SK-N-SH treated with all-trans-retinoic acid at 6 μM for 48 hours (cell line): ENCODE measurements around the gene CDC42.
A peak's percentile ranks its signal among the peaks of the same experiment; 100 is the strongest.

Experiments used
- ATAC-seq: fragments of 200-7000 bp; cut with Tn5 transposase; 3 replicates; pipeline ENCODE4 v1.9.1; 2020; ENCODE audit warnings: mild to moderate bottlenecking, moderate library complexity
- ARNTL ChIP-seq: fragments of 450-650 bp; formaldehyde crosslinking; IDR thresholded peaks from 2 replicates; pipeline ENCODE4 v1.5.0; 2020; ENCODE audit warnings: low read depth, mild to moderate bottlenecking, moderate library complexity, borderline replicate concordance
- BACH2 ChIP-seq: fragments of 250-450 bp; sonication (Bioruptor Pico); IDR thresholded peaks from 2 replicates; pipeline ENCODE4 v1.9.0; 2021; ENCODE audit warnings: mild to moderate bottlenecking, borderline replicate concordance
- CSDC2 ChIP-seq: fragments of 250-450 bp; sonication (Bioruptor Pico); IDR thresholded peaks from 2 replicates; pipeline ENCODE4 v1.5.0; 2020; ENCODE audit warnings: mild to moderate bottlenecking, moderate library complexity
- CSRNP3 ChIP-seq: fragments of 250-450 bp; sonication (Bioruptor Pico); IDR thresholded peaks from 2 replicates; pipeline ENCODE4 v1.5.1; 2021; ENCODE audit warnings: mild to moderate bottlenecking, moderate library complexity
- ESRRG ChIP-seq: fragments of 250-450 bp; sonication (Bioruptor Pico); IDR thresholded peaks from 2 replicates; pipeline ENCODE4 v1.6.1; 2021; ENCODE audit warnings: mild to moderate bottlenecking
- GLIS3 ChIP-seq: fragments of 250-450 bp; sonication (Bioruptor Pico); IDR thresholded peaks from 2 replicates; pipeline ENCODE4 v1.5.0; 2020; ENCODE audit warnings: mild to moderate bottlenecking, moderate library complexity
- ISL1 ChIP-seq: fragments of 250-450 bp; sonication (Bioruptor Pico); IDR thresholded peaks from 2 replicates; pipeline ENCODE4 v2.1.2; 2022; ENCODE audit warnings: mild to moderate bottlenecking, moderate library complexity
- OSR1 ChIP-seq: fragments of 250-450 bp; sonication (Bioruptor Pico); IDR thresholded peaks from 2 replicates; pipeline ENCODE4 v1.8.0; 2022; ENCODE audit warnings: moderate library complexity, mild to moderate bottlenecking, inconsistent platforms
- POU6F1 ChIP-seq: fragments of 250-450 bp; sonication (Bioruptor Pico); IDR thresholded peaks from 2 replicates; pipeline ENCODE4 v1.8.0; 2021; ENCODE audit warnings: low read depth, mild to moderate bottlenecking, moderate library complexity, borderline replicate concordance
- PPARA ChIP-seq: fragments of 250-450 bp; sonication (Bioruptor Pico); IDR thresholded peaks from 2 replicates; pipeline ENCODE4 v1.5.0; 2020; ENCODE audit warnings: mild to moderate bottlenecking, borderline replicate concordance
- RARB ChIP-seq: fragments of 250-450 bp; sonication (Bioruptor Pico); IDR thresholded peaks from 2 replicates; pipeline ENCODE4 v1.8.0; 2021; ENCODE audit warnings: mild to moderate bottlenecking, moderate library complexity
- SNAI2 ChIP-seq: fragments of 250-450 bp; sonication (Bioruptor Pico); IDR thresholded peaks from 2 replicates; pipeline ENCODE4 v1.5.0; 2020; ENCODE audit warnings: mild to moderate bottlenecking, moderate library complexity
- TCF4 ChIP-seq: fragments of 250-450 bp; sonication (Bioruptor Pico); IDR thresholded peaks from 2 replicates; pipeline ENCODE4 v1.8.0; 2021; ENCODE audit warnings: mild to moderate bottlenecking, moderate library complexity, borderline replicate concordance
- TOX ChIP-seq: fragments of 250-450 bp; sonication (Bioruptor Pico); IDR thresholded peaks from 2 replicates; pipeline ENCODE4 v1.8.0; 2021; ENCODE audit warnings: mild to moderate bottlenecking, moderate library complexity, borderline replicate concordance
- TSHZ2 ChIP-seq: fragments of 250-450 bp; sonication (Bioruptor Pico); IDR thresholded peaks from 2 replicates; pipeline ENCODE4 v1.5.0; 2020; ENCODE audit warnings: mild to moderate bottlenecking, moderate library complexity
- ZC3H10 ChIP-seq: fragments of 250-450 bp; sonication (Bioruptor Pico); IDR thresholded peaks from 2 replicates; pipeline ENCODE4 v1.5.1; 2021; ENCODE audit warnings: mild to moderate bottlenecking, moderate library complexity
- ZFP3 ChIP-seq: fragments of 250-450 bp; sonication (Bioruptor Pico); IDR thresholded peaks from 2 replicates; pipeline ENCODE4 v1.5.0; 2020; ENCODE audit warnings: mild to moderate bottlenecking, moderate library complexity
- ZFP30 ChIP-seq: fragments of 450-650 bp; formaldehyde crosslinking; IDR thresholded peaks from 2 replicates; pipeline ENCODE4 v1.5.0; 2022; ENCODE audit warnings: mild to moderate bottlenecking, moderate library complexity
- ZNF565 ChIP-seq: fragments of 450-650 bp; formaldehyde crosslinking; conservative IDR thresholded peaks from 2 replicates; pipeline ENCODE4 v1.5.0; 2020; ENCODE audit warnings: low read depth, mild to moderate bottlenecking, moderate library complexity
- ZNF70 ChIP-seq: fragments of 450-650 bp; formaldehyde crosslinking; IDR thresholded peaks from 2 replicates; pipeline ENCODE4 v1.5.0; 2020; ENCODE audit warnings: mild to moderate bottlenecking, moderate library complexity
- TF ChIP-seq, protein P1 (sequence below): fragments of 250-450 bp; sonication (Bioruptor Pico); IDR thresholded peaks from 2 replicates; pipeline ENCODE4 v1.5.1; 2020; ENCODE audit warnings: low read depth, mild to moderate bottlenecking, moderate library complexity
- TF ChIP-seq, protein P2 (sequence below): fragments of 250-450 bp; sonication (Bioruptor Pico); IDR thresholded peaks from 2 replicates; pipeline ENCODE4 v1.8.0; 2020; ENCODE audit warnings: mild to moderate bottlenecking, moderate library complexity, borderline replicate concordance

The CDC42 gene

DNA sequence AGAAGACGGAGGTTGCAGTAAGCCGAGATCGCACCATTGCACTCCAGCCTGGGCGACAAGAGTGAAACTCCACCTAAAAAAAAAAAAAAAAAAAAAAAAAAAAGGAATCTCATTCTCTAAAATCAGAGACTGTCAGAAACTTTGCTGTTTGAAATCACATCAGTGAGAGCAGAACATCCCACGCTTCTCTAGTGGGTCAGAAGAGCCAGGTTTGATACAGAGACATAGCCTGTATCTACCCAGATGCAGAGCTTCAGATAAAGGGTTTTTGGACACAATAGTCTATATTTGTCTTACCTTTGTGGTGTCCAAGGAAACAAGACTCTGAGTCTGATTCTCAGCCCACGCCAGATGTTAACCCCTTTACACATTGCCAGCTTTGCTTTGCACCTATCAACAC, 31.4 kb upstream of the CDC42 start (continued):
- TF ChIP-seq CSRNP3 (CRISPR knock-in tag), result no peak
- no peak for TF ChIP-seq POU6F1 (CRISPR knock-in tag)
- TF ChIP-seq ISL1 (CRISPR knock-in tag), result no peak
- no peak for TF ChIP-seq PPARA
- no peak for TF ChIP-seq RARB (CRISPR knock-in tag)
- TF ChIP-seq ZFP3, result no peak
- TF ChIP-seq BACH2 (CRISPR knock-in tag), result no peak
- TF ChIP-seq CSDC2 (CRISPR knock-in tag), result no peak
- TF ChIP-seq TOX (CRISPR knock-in tag), result no peak
- TF ChIP-seq, protein P1, sequence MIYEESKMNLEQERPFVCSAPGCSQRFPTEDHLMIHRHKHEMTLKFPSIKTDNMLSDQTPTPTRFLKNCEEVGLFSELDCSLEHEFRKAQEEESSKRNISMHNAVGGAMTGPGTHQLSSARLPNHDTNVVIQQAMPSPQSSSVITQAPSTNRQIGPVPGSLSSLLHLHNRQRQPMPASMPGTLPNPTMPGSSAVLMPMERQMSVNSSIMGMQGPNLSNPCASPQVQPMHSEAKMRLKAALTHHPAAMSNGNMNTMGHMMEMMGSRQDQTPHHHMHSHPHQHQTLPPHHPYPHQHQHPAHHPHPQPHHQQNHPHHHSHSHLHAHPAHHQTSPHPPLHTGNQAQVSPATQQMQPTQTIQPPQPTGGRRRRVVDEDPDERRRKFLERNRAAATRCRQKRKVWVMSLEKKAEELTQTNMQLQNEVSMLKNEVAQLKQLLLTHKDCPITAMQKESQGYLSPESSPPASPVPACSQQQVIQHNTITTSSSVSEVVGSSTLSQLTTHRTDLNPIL (CRISPR knock-in tag), result no peak
- no peak for TF ChIP-seq ZFP30 (CRISPR knock-in tag)

DNA sequence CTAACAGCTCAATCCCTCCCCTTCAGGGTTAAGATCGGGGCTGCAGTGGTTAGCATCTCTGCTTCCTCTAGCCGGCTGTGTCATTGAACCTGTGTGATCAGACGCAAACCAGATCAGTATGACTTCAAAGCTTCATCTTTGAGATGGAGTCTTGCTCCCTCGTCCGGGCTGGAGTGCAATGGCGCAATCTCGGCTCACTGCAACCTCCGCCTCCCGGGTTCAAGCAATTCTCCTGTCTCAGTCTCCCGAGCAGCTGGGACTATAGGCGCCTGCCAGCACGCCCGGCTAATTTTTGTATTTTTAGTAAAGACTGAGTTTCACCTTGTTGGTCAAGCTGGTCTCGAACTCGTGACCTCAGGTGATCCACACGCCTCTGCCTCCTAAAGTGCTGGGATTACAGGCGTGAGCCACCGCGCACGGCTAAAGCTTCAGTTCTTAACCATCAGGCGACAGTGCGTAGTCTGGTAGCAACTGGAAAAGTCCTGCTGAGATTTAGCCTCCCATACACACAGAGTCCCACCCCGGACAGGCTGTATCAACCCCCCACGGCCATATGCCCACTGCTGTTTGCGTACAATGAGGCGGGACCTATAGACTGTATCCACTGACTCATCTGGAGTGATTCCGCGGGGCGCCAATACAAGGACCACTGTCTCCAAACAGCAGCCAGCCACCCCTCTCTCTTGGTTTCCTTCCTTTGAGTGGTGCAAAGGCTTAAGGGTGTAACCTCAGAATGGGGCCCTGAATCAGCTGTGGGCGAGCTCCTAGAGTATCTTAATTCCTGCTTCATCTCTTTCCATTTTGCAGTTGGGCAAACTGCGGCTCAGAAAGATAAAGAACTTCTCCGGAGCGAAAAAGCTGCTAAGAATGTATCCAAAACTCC, 27.8 kb upstream of the CDC42 start:
- peak; percentile 83 for ATAC-seq
- TF ChIP-seq ZFP3 (peak; percentile 98), ZNF70 (CRISPR knock-in tag) (no peak)

GRCh38 chr1:22025368-22026155, 26.9 kb upstream of the CDC42 start:
- ATAC-seq, result peak; percentile 95
- TF ChIP-seq GLIS3 (CRISPR knock-in tag) (0 out of 2 replicates have a peak, but pooled peaks have one; percentile 69), TOX (CRISPR knock-in tag) (no peak), BACH2 (CRISPR knock-in tag) (no peak)
- TF ChIP-seq, all 23 proteins: peak for 1

GRCh38 chr1:22026924-22027289, 25.6 kb upstream of the CDC42 start:
- no peak for ATAC-seq
- TF ChIP-seq OSR1 (no peak), TOX (CRISPR knock-in tag) (no peak), ISL1 (CRISPR knock-in tag) (no peak), RARB (CRISPR knock-in tag) (no peak), CSRNP3 (CRISPR knock-in tag) (no peak), TCF4 (CRISPR knock-in tag) (no peak), CSDC2 (CRISPR knock-in tag) (no peak), POU6F1 (CRISPR knock-in tag) (no peak), ESRRG (no peak), ZC3H10 (CRISPR knock-in tag) (no peak), SNAI2 (CRISPR knock-in tag) (no peak), ZNF565 (CRISPR knock-in tag) (no peak), TSHZ2 (no peak), GLIS3 (CRISPR knock-in tag) (no peak), ARNTL (CRISPR knock-in tag) (no peak)
- TF ChIP-seq, protein P2, sequence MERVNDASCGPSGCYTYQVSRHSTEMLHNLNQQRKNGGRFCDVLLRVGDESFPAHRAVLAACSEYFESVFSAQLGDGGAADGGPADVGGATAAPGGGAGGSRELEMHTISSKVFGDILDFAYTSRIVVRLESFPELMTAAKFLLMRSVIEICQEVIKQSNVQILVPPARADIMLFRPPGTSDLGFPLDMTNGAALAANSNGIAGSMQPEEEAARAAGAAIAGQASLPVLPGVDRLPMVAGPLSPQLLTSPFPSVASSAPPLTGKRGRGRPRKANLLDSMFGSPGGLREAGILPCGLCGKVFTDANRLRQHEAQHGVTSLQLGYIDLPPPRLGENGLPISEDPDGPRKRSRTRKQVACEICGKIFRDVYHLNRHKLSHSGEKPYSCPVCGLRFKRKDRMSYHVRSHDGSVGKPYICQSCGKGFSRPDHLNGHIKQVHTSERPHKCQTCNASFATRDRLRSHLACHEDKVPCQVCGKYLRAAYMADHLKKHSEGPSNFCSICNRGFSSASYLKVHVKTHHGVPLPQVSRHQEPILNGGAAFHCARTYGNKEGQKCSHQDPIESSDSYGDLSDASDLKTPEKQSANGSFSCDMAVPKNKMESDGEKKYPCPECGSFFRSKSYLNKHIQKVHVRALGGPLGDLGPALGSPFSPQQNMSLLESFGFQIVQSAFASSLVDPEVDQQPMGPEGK, result no peak
